Limb (tissue), 2 donors: ENCODE data around the gene CACNB2.
"Not testable (repeated sequence)": the region's sequence is repeated elsewhere in the genome, so short reads cannot be mapped to it uniquely, and the experiment has no call there.

ENCODE experiments used
- DNase-seq, 2 donors: peaks; one replicate each; pipeline ENCODE4 v3.0.0-alpha.2; 2016; ENCODE audit errors: extremely low spot score in 2 of 2

CACNB2 gene

DNA sequence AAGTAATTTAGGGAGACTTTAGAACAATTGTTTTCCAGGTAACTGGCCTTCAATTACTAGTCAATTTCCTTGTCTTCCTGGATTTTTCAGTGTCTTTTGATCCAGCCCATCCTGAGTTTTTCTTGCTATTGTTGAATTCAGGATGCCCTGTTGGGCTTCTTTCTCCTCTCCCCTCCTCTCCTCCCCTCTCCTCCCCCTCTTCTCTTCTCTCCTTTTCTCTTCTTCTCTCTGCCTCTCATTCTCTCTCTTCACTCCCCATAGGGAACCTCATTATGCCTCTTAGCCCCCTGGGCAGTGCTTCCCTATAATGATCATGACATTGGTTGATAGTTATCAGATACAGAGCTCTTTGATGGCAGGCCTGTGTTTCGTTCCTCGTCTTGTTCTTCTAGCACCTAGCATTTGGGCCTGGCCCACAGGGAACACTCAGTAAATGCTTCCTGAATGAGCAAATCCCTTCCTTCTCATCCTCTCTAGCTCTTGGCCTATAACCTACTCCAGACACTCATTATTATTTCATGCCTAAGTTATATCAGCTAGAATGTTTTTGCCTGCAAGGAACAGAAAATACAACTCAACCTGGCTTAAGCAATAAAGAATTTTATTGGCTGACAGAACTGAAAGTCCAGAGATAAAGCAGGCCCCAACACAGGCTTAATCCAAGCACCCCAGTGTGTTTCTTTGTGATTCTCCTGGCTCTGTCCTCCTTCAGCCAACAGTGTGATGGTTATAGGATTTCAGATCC, 56.8 kb downstream of the CACNB2 start:
- no peak for DNase-seq

DNA sequence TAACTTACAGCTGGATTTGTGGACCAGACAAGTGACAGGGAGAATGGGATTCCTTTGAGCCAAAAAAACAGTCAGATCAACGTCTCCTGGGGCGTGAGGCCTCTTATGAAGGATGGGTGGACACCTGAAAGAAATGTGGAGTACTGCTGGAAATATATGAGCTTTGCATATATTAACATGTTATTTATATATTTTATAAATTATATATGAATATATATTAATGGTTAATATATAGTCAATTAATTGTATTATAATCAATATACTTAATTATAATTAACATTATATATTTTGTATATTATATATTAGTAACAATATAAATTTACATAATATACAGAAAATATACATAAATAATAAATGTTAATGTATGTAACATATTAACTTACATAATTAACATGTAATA, 57.5 kb downstream of the CACNB2 start:
- DNase-seq = no peak

- no peak for DNase-seq
Observed at GRCh38 chr10:18201877-18202276, 61.7 kb downstream of the CACNB2 start.

DNA sequence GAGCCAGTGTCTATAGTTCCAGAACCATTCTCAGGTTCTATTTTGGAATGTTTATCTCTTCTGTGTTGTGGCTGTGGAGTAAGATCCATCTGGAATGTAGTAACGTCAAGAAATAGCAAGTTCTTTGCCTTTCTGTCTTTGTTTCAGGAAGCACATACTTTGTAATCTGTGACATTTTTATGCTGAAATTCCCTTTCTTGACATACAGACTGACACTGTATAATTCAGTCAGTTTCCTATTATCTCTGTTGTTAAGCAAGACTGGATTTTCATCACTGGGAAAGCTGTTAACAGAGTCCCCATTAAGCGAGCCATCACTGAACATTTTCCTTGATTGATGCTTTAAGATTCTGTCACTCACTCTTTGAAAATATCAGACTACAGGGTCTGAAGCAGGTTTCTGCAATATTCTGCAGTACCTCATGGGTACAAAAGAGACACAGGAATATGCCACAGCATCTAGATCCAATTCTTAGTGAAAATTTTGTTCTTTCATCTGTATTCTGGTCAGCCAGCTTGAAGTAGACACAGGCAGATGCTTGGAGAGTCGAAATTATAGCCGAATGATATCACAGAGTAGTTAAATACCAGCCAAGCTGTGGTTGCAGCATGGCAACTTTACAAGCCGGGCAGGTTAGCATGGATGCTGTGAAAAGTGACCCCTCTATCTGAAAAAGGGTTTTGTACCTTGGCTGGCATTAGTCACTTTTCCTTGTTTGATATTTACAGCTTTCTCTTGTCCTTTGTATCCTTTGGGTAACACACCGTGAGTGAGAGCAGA, 62.6 kb downstream of the CACNB2 start:
- DNase-seq = no peak

- no peak for DNase-seq
Observed at GRCh38 chr10:18203471-18203870, 63.2 kb downstream of the CACNB2 start.

GRCh38 chr10:18204039-18204835, 64.0 kb downstream of the CACNB2 start:
- DNase-seq = peak in 1 of 2 donors; percentile 45

DNA sequence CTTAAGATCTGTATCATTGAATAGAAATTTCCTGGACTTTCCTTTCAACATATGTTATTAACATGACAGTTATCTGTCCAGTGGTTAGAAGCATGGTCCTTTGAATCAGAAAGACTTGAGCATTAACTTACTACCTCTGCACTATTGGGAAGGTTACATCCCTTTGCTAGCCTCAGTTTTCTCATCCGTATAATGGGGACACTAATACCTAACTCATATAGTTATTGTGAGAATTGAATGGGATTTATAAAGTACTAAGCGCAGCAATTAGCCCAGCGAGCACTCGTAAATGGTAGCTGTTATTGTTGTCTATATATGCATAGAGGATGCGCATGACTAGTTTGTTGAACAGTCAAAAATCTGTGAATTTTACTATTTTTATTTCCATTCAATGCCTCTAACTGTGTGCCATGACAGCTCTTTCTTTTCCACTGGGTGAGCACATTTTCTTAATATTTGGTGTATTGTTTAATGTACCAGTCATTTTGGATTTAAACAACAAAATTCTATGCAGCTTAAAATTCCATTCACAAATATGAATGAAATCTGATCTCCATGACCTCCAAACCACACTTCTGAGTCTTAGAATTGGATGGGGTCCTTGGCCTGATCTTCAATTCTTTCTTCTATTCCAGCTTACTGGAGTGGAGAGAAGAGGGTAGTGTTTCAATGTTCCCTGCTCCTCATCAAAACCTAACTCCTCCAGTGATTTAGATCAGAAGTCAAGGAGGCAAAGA, 65.0 kb downstream of the CACNB2 start:
- DNase-seq = no peak

DNA sequence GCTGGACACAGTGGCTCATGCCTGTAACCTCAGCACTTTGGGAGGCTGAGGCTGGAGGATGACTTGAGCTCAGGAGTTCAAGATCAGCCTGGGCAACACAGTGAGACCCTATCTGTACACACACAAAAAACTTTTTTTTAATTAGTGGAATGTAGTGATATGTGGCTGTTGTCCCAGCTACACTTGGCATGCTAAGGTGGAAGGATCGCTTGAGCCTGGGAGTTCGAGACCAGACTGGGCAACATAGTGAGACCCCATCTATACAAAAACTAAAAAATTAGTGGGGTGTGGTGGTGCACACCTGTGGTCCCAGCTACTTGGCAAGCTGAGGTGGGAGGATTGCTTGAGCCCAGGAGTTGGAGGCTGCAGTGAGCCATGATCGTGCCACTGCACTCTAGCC, 68.0 kb downstream of the CACNB2 start:
- DNase-seq = not testable (repeated sequence)

DNA sequence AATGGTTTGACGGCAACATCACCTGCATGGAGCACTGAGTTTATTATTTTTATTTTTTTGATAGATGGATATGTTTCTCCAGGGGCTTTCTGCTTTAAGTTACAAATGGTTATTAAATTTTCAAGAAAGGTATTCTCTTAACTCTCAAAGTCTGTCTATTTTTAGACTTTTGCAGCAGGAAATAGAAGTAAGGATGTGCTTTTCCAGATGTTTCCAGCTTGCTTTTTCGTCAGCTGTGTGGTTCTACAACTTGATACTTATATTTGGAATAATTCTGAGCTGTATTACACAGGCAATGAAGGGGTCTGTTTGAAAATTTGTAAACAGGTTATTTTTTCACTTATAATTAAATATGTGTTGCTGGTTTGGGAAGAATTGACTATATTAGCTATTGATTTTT, 69.0 kb downstream of the CACNB2 start:
- DNase-seq = peak in 1 of 2 donors; percentile 42

GRCh38 chr10:18210711-18211110, 70.5 kb downstream of the CACNB2 start:
- no peak for DNase-seq

DNA sequence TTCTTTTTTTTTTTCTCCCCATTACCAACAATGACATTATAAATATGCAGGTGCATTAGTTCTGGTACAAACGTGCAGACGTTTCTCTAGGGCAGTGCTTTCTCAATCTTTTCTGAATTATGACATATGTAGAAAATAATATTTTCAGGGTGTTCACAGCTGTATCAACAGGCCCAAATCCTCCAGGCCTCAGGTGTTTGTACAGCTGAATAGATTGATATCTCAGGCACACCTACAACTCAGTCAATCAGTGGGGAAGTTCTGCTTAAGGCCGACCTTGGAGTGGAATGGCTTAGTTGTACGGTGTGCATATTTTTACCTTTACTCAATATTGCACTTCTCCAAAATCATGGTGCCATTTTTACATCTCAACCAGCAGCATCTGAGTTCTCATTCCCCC, 71.6 kb downstream of the CACNB2 start:
- no peak for DNase-seq

DNA sequence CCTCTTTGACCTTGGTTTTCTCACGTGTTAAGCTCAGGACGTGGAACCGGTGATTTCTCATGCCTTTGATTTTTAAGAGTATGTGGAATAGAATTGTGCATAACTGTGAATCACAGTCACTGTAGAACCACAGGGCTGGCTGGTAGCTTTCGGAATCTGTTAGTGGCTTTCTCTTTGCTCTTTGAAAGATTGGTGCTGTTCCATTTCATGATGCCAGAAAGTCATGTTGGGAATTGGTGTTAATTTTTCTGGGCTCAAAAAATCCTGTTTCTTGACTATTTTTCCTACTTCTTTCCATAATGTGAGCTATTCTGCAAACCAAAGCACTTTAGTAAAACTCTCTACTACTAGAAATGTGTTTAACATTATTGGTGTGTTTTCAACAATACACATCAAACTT, 73.0 kb downstream of the CACNB2 start:
- no peak for DNase-seq

DNA sequence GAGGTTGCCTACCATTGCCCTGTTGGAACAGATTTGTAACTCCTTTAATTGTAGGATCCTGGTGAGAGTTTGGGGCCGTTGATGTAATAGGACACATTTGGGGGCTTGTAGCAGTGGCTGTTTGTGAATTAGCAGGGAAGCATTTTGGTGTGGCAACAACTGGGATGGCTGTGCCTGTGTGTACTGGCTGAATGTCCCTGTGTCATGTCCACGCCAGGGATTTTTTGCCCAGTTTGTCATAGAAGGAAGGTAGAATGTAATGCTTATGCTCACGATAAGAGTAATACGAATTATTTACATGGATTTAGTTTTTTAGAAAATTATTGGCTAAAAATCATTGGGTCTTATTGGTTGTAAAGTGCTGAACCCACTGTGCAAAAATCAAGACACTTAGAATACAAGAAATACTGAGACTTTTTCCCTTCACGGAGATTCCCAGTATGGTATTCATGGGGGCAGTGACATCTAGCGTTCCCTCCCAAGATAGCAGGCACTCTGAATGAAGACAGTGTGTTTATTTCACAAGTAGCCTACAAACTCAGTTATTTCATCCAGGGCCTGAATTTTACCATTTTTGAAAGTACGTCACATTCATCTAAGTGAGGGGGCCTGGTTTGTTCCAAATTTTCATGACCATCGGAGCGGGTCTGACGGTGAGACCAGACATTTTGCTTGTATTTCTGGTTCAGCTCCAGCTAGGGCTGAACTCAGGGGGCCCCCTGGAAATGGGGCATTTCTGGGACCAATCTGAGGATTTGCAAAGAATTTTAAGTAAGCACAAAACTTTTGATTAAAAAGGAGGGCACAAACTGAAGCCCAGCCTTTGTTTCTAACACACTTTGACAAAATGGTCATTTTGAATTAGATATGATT, 74.7 kb downstream of the CACNB2 start:
- DNase-seq = peak; percentile 60 to 83

DNA sequence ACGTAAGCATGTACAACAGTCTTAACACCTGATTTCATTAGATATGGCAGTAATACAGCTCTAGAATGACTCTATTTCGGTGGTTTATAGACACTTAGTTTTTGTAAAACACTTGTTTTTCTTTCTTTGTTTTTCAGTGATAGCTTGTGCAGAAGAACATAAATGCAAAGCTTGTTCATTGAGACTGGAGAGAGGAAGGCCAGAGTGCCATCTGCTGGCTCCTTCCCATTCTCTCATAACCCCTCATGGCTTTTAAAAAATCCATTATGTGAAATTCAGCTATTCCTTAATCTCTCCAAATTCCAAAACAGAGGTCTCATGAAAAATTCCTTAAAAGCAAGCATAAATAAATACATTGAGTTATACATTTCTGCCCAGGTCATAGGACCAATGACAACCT, 76.3 kb downstream of the CACNB2 start:
- DNase-seq = no peak

DNA sequence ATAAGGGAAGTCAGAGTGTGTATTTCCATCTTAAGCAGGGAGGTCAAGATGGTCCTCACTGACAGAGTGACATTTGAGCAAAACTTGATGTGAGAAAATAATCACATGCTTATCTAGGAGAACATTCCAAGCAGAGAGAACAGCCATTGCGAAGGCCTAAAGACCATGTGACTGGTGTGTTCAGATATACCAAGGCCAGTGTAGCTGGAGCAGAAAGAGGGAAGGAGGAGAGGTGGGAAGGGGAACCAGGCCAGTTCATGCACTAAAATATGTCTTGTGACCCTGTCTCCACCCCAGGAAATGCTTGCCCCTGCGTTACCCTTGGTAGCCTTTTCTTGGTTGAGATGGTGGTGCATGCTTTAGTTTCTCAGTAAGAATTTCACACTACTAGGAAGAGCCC, 77.4 kb downstream of the CACNB2 start:
- DNase-seq = no peak

DNA sequence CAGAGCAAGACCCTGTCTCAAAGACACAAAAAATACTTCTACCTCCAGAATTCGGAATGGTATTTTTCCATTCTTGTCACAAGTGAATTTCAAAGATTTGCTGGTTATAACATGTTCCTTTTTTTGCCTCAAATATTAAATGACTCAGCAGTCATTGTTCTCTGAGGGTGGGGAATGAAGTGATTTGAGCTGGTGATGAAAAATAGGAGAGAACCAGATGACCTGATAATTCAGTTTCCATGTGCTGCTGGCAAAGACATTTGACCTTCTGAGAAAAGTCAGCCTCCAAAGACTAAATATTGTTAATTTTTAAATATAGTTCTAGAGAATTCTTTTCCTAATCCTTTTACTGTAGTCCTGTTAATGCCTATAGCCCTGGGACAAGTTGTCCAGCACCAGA, 78.9 kb downstream of the CACNB2 start:
- no peak for DNase-seq

DNA sequence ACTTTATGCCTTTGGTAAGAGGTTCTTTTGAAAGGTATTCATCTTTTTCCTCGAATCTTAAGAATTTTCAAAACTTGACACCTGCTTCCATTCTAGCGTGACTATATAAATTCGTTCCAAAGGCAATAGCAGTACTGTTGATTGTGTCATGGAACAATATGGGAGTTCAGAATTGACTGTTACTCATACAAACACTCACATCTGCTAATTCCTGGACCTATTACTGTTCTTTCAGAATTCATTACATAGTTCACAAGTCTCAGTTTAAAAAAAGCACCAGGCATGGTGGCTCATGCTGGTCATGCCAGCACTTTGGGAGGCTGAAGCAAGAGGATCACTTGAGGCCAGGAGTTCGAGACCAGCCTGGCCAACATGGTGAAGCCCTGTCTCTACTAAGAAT, 80.9 kb downstream of the CACNB2 start:
- DNase-seq = no peak

DNA sequence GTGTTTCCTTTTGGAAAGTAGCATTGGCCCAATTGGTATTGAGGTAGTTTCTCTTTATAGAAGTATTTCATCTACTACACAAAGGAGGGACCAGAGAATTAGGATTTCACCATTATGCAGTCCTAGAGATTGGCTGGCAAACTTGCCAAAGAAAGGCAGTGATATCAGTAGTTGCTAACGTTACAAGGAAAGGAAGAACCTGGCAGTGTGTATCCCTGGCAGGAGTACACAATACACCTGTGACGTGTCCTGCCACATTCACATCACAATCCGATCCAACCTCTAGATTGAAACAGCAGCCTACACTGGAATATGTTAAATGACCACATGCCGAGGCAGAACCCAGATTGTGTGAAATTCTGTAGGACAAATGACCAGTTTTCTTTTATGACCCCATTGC, 81.7 kb downstream of the CACNB2 start:
- DNase-seq = no peak

- no peak for DNase-seq
Observed at GRCh38 chr10:18222866-18223265, 82.6 kb downstream of the CACNB2 start.

DNA sequence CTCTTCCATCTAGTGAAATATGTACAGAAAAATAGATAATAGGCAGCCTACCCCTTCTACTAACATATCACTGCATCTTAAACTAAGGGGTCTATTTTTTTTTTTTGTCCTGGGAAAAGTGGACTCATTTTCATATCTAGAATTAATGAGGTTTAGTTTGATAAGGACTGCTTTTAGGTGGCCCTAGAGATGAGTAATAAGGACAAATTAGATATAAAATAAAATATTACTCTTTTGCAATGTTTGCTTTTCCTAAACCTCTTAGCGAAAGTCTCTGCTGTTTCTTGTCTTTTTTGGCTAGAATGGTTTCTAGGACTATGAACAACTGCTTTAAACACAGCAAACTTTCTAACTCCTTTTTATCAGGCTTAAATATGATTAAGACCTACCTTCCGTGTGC, 83.7 kb downstream of the CACNB2 start:
- no peak for DNase-seq
